HG02870 (cell line): Measurements from ENCODE around the gene BAIAP2.

ENCODE experiments used
- ATAC-seq: cut with Tn5 transposase; IDR thresholded peaks from one replicate; pipeline ENCODE4 v1.9.1; 2021; ENCODE audit warnings: mild to moderate bottlenecking, moderate library complexity; ENCODE audit not compliant: unreplicated experiment

Gene BAIAP2

DNA sequence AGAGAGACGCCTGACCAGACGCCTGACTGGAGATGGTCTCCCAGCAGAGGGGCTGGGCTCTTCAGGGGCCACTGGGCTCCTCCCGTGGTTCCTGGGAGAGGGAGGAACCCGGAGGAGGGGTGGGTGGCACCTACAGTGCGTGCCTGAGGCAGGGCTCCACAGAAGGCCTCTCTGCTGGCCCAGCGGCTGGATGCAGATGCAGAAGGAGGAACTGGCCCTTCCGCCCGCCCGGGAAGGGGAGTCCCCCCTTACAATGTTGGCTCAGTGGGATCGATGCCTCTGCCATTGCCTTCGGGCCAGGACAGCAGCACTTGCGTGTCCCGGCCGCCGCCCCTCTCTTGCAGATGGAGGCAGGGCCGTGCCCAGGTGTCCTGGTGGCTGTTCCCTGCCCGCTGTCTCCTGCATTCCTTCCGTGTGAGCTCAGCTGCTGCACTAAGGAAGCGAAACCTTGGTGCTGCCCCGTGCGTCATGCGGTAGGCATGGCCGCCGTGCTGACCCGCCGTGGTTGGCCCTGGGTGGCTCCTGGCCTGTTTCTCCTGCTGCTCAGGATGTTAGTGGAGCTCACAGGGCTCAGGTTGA lies 15.1 kb downstream of the BAIAP2 start:
- no peak for ATAC-seq

DNA sequence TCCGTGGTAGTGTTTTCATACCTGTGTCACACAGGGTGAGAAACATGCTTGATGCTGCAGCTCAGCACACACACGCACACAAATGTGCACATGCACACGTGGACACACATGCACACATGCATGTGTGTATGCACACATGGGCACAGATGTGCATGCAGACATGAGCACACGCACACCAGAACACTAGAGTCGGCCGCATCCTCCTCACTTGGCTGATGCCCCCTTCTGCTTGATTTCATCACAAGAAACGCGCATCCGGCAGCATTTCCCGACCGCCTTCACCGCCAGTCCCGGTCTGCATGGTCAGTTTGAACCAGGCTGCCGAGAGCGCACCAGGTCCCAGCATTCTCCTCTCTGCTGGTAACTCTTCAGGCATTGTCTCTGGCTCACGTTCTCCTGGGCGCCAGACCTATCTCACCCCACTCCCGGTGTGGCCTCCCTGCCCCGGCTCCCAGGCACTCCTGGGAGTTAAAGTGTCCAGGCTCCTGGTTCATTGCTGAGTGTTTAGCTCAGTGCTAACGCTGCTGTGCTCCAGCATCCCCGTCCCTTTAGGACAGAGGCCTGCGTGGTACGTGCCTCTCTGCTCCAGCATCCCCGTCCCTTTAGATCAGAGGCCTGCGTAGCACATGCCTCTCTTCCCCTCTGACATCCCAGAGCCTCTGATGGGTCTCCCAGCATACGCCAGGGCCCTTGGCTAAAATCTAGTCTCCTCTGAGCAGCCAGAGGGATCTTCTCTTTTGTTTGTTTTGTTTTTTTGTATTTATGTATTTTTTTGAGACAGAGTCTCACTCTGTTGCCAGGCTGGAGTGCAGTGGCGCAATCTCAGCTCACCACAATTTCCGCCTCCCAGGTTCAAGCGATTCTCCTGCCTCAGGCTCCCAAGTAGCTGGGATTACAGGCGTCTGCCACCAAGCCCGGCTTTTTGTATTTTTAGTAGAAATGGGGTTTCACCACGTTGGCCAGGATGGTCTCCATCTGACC lies 16.0 kb downstream of the BAIAP2 start:
- no peak for ATAC-seq

- ATAC-seq: no peak
These were observed 17.4 kb downstream of the BAIAP2 start for GRCh38 chr17:81052199-81052997.

GRCh38 chr17:81053041-81053970 lies 18.4 kb downstream of the BAIAP2 start:
- ATAC-seq: no peak

GRCh38 chr17:81054308-81054707 lies 19.4 kb downstream of the BAIAP2 start:
- no peak for ATAC-seq

DNA sequence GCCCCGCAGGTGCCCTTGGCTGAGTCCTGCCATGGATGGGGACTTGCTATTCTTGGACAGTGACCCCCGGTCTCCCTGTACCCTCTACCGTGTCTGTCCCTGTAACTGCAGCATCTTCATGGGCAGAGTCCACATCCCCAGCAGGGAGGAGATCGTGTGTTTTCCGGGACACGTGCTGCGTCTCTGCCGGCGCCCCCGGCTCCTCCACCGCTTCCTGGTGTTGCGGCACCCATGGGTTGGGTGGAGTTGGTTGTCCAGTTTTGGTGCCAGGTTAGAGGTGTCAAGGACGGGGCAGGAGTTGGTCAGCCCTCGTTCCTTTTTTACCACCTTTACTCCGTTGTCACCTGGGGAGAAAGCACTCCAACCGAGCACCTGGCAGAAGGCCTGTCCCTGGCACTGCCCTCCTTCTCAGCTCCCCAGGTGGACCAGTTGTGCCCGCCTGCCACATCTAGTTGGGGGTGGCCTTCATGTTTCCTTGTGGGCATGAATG lies 20.0 kb downstream of the BAIAP2 start:
- no peak for ATAC-seq

GRCh38 chr17:81056312-81056711 lies 21.4 kb downstream of the BAIAP2 start:
- no peak for ATAC-seq

GRCh38 chr17:81057079-81057730 lies 22.3 kb downstream of the BAIAP2 start:
- no peak for ATAC-seq

DNA sequence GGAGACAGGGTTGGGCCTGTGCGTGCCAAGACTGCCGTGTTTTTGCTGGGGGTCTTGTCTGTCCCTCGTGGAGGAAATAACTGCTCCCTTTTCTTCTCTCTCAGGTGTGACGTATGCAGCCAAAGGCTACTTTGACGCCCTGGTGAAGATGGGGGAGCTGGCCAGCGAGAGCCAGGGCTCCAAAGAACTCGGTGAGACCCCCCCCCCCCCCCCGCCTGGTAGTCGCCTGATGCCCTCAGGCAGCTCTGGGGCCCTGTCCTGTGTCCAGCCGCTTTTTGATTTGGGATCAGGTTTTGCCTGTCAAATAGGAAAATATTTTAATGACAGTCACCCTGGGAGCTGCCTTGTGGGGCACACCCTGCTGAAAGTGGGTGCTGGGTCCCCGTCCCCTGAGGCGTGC lies 22.8 kb downstream of the BAIAP2 start:
- no peak for ATAC-seq

DNA sequence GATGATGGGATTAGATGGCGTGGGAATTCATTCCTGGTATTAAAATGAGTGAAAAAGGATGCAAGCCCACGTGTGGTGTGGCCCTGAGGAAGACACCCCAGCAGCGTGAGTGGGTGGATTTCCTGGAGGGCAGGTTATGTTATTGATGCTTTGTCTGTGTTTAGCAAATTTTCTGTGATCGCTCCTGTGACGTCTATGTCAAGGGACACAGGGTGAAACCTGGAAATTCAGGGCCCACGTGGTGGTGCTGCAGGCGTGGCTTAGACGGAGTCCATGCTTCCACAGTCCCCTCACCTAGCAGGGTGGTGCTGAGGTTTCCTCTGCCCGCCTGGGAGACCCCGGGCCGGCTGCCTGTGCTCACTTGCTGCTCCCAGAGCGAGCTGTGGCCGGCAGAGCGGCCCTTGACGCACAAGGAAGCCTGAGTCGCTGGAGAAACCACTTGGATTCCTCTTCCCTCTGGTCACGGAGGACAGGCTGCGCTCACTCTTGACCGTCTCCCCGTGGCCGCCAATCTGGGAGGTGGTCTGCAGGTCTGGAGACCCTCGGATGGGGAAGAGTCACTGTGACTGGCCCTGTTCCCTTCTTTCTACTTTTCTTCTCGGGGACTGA lies 23.4 kb downstream of the BAIAP2 start:
- no peak for ATAC-seq

DNA sequence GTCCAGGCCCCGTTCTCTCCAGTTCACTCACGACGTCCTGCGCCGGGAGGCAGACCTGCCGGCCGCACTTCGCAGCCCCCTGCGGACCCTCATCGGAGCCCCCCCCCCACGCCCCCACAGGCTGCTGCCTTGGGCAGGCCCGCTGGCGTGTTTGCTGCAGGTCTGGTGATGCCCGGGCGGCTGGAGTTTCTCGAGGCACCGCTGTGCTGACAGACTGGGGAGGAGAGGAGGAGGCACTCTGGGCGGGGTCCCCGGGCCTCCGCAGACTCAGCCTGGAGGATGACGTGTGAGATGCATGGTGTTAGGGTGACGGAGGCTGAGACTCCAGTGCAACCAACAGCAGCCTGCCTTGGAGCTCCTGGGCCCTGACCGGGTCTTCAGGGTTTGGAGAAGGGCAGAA lies 24.1 kb downstream of the BAIAP2 start:
- ATAC-seq: no peak

DNA sequence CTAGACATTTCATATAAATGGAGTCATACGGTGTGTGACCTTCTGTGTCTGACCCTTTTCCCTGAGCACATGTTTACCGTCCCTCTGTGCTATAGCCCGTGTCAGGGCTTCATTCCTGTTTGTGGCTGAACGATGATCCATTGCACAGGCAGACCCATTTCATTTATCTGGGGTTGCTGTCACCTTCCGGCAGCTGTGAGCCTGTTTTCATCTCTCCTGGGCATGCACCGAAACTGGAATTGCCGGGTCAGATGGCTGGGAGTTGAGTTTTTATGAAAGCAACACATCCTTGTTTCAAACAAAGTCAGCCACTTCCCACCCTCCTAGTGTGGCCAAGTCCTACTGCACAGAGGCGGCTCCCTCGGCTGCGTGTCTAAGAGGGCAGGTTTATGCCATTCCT lies 25.5 kb downstream of the BAIAP2 start:
- no peak for ATAC-seq

DNA sequence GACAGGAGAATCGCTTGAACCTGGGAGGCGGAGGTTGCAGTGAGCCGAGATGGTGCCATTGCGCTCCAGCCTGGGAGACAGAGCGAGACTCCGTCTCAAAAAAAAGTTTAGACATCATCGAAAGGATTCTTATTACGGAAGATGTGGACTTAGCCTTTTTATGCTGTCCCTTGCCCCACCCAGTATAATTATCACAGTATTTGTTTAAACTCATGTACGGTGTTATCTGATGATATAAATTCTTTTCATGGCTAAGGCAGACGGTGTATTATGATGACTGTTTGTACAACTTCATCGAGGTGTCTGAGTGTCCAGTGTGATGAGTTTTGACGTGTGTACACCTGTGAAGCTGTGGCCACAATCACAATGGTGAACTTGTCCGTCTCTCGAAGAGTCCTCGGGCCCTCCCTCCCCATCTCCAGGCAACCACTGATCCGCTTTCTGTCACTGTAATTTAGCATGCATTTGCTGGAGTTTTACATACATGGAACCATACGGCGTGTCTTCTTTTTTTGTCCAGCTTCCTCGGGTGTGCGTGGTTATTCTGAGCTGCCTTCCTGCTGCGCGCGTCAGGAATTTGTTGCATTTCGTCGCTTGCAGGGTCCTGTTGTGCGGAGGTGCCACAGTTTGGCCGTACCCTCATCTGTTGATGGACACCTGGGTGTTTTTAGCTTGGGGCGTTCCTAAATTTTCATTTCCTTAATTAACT lies 26.2 kb downstream of the BAIAP2 start:
- no peak for ATAC-seq

DNA sequence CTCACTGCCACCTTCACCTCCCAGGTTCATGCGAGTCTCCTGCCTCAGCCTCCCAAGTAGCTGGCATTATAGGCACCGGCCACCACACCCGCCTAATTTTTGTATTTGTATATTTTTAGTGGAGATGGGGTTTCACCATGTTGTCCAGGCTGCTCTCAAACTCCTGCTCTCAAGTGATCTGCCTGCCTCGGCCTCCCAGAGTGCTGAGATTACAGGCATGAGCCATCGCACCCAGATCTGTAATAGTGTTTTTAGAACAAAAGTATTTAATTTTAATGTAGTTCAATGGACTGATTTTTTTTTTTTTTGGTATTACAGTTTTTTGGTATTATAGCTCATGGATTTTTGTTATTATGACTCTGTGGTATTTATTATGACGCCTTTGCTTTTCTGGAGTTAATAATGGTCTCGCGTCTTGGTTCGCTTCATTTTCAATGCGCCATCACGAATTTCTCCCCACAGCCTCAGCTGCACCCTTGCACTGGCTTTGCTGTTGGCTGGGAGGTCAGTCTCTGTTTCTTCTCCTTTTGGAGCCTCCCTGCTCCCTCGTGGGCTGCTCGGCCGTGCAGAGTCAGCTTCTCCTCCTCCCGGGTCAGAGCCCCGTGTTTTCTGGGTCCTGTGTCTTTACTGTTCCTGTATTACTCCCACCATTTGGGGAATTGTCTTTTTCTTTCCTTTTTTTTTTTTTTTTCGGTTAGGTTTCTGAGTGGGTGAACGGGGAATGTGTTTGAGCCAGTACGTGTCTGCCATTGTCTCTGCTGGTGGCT lies 27.2 kb downstream of the BAIAP2 start:
- ATAC-seq: no peak

DNA sequence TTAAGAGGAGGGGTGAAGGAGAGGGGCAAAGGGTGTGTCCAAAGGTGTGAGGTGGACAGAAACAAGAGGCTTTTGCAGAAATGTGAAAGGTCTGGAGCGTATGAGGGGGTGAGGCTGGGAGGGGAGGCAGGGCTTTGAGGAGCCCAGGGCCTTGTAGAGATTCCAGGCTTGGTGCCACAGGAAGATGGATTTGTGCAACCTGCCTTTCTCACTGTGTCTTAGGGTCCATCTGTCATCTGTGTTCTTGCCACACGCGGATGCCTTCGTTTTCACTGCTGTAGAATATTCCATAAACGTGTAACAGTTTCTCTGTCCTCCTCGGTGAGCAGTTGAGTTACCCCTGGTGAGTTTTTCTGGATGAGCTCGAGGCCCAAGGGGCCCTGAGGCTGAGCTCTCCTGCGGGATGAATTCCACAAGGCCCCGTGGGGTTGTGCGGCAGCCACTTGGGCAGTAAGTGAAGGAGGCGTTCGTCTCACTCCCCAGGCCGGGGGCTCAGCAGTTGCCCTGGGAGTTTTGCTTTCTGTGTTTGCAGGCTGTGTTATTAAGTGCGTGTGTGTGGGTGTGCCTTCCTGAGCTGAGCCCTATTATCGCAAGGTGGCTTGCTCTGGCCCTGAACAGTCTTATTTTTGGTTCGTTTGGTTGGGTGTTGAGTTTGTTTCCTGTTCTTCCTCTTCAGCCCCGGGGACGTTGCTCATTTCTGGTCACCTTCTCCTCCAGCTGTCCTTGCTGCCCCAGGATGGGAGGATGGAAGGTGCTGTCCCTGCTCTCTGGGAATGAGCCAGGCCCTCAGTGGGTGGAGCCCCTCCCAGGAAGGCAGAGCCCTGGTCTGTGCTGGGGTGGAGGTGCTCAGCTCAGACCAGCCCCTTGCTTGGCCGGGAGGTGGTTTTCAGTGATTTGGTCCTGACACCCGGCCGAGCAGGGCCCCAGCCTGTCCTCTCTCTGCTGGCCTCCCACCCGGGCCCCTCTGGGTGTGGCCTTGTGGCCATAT lies 28.4 kb downstream of the BAIAP2 start:
- no peak for ATAC-seq

DNA sequence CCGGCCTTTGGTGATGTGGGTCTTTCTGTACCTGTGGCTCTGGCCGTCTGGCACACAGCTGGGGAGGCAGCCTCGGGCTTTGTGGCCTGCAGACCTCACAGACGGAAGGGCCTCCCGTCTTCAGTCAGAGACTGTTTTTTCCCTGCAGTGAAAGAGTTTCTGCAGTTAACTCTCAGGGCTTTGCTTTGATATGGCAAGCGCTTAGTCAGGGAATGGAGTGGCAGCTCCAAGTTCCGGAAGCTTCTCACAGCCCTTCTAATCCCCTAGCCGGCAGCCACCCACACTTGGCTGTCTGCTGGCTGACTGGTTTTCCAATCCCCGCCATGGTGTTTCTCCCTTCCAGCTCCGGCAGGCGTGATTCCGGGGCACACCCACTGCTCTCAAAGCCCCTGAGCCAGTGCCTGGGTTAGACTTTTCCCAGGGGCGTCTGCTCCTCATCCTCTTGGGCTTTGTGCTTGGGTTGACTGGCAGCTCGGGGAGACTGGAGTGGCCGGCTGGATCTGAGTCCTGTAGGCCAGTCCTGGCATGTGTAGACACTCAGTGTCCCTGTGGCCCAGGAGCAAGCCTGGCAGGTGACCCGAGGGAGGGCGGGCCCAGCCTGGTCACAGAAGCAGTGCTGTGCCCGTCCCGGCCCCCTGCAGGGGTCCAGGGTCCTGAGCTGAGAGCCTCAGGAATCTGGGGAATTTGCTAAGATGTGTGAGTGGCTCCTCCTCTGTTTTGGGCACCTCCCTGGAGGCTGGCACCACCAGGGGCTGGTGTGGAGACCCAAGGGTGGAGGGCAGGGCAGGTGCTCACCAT lies 29.9 kb downstream of the BAIAP2 start:
- ATAC-seq: no peak
